Retina (tissue), 1 donor: Measurements from ENCODE around the gene USP7.

Source experiments
- DNase-seq: peaks from one replicate; pipeline ENCODE4 v3.0.0-alpha.2; 2016

The USP7 gene

DNA sequence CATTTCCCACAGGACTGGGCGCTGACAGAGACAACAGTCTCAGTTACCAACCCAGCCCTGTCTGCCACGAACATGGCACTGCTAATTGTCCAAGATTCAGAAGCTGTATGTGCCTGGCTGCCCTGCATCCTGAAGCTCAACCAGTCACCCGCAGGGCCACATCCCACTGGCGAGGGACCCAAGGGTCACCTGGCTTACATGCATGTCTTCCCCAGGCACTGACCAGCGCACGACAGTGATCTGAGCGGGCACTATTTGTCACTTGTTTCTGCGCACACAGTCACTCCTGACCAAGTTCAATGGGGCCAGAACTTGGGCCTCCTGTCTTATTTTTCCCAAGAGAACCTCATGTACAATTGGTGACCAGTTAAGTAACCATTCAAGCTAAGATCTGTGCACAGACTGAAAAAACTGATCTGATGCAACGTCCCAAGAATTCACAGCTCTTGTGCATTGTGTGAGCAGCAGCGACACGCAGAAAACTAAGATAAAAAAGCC lies 13.1 kb downstream of the USP7 start:
- DNase-seq, result no peak

DNA sequence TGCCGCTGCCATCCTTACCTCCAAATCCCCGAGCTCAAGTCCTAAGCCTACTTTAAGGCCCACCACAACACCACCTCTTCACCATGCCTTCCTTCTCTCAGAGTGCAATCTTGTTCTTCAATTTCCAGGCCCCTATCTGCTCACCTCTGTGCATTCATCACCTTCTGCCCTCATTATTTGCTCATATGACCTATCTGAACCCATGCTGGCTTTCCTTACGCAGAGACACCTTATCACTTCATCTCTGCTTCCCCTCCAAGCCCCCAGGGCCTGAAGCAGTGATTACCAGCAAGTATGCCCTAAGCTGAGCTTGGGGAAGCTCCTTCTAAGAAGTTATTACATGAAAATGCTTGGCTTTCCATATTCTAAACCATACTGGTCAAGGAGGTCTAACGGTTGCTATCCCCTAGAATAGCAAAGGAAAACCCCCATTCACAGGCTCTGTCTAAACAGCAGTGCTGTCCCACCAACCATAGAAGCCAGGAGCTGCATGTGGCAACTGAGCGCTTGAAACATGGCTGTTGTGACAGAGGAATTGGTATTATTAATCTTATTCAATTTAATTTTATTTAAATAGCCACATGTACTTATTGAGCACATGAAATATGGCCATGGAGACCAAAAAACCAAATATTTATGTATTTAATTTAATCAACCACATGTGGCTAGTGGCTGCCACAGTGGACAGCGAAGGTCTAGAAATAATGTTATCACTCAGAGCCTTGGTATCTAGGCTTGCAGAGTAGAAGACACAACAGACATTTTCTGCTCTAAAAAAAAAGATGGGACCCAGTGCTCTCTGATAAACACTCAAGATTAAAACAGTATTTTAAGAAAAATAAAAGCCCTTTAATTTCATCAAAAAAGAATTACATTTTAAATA lies 13.9 kb downstream of the USP7 start:
- DNase-seq, result no peak

DNA sequence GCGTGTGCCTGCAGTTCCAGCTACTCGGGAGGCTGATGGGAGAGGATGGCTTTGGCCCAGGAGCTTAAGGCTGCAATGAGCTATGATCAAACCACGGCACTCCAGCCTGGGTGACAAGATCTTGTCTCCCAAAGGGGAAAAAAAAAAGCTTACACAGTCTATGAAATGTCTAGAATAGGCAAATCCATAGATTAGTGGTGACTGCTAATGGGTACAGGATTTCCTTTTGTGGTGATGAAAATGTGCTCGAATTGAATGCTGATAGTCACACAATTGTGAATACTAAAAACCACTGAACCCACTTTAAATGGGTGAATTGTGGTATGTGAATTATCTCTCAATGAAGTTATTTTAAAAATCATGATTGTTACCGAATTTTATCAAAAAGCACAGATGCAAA lies 14.9 kb downstream of the USP7 start:
- DNase-seq, result no peak

DNA sequence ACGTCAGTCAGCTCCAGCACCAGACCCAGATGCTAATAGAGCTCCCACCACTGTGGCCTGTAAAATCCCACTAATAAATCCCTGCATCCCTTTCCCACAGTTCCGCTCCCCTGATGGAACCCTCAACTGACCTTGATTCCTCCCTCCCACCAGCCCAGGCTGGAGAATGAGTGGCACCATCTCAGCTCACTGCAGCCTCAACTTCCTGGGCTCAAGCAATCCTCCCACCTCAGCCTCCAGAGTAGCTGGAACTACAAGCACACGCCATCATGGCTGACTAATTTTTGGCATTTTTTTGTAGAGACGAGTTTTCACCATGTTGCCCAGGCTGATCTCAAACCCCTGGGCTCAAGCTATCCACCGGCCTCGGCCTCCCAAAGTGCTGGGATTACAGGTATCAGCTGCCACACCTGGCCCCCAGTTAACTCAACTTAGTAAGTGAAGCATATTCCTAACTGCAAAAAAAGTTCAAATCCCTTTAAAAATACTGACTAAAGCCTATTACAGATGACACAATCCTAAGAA lies 15.6 kb downstream of the USP7 start:
- no peak for DNase-seq

DNA sequence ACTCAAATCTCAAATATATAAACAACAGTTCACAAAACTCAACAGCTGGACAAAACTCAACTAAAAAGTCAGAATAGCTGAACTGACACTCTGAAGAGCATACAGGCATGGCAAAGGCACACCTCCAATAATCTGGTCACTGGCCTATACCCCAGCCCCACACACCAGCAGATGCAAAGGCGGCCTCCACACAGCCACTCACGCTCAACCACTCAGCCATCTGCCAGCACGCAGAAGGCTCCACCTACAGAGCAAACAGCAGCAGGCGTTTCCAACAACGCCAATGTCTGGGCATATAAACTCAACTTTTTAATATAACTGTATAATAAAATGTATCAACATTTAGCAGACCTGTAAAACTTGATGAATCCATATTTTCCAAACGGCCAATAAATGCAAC lies 17.2 kb downstream of the USP7 start:
- no peak for DNase-seq

DNA sequence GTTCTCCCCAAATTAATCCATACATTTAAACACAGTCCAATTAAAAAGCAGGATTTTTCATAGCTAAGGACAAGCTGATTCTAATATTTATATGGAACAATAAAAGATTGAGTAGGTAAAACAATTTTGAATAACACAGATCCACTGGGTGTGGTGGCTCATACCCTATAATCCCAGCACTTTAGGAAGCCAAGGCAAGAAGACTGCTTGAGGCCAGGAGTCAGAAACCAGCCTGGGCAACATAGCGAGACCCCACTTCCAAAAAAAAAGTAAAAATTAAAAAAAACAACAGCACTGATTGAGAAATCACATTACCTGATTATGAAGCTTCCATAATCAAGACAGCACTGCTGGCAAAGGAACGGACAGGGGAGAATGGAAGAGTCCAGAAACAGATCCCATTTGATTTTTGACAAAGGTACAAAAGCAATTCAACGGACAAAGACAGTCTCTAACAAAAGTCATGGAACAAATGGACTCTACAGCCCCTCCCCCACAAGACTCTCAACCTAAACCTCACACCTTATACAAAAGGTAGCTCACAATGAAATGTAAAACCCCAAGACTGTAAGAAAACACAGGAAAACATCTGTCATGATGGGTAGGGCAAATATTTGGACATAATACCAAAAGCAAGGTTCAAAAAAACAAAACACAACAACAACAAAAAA lies 17.9 kb downstream of the USP7 start:
- DNase-seq, result no peak

DNA sequence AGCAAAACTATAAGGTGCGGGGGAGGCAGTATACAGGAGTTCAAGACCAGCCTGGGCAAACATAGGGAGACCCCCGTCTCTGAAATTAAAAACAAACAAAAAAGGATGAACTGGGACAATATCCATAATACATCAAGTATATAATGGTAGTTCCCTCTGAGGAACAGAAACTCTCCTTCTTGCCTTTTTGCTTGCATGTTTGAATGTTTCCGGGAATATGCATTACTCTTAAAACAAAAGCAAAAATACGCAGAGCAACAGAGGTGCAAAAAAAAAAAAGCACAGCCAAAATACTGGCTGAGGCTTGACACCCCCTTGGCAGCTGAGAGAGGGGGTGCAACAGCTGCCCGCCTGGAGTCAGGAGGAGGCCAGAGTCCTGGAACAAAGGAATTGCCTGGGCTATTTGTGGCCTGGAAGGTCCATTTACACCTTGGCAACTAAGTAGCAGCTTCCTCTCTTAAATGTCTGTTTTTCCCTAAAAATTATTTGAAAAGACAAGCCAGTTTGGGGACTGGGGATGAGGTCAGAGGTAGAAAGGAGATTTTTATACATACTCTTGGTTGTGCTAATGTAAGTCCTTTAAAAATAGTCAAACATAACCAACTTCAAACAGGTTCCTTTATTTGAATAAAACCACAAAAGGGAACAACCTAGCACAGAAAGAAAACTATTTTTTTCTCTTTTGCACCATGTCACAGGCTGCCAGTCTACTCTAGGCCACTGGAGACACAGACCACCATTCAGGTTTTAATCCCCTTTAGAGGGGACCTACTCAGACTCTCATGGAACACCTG lies 19.5 kb downstream of the USP7 start:
- no peak for DNase-seq

DNA sequence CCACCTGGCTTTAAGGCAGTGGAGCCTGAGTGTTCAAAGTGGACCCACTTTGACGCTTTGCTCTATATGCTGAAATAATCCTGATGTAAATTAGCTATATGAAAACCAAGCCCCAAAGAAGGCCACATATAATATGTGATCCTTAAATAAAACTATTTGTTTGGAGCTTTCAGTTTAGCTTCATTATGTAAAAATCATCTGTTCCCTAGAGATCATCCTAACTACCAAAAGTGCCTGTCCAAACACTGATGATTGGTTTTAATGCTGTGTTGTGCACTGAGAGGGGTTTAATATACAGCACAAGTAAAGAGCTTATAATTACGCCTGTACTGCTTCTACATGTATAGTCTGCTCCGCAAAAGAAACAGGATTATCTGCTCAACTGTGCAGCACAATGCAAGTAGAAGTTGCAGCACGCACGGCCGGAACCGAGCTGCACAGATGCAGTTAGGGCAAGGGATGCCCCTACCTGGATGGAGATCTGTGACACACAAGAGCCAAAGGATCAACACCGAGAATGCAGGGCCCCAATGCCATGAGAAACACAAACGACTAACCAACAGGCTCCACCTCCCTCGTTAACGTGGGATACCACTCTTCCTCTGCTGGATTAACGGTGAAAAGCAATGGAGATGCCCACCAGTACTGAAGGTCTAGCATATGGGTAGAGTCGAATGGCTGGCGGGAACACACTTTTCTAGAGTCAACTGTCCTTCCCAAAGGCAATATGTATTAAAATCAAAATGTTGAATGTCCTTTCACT lies 20.5 kb downstream of the USP7 start:
- DNase-seq, result no peak

DNA sequence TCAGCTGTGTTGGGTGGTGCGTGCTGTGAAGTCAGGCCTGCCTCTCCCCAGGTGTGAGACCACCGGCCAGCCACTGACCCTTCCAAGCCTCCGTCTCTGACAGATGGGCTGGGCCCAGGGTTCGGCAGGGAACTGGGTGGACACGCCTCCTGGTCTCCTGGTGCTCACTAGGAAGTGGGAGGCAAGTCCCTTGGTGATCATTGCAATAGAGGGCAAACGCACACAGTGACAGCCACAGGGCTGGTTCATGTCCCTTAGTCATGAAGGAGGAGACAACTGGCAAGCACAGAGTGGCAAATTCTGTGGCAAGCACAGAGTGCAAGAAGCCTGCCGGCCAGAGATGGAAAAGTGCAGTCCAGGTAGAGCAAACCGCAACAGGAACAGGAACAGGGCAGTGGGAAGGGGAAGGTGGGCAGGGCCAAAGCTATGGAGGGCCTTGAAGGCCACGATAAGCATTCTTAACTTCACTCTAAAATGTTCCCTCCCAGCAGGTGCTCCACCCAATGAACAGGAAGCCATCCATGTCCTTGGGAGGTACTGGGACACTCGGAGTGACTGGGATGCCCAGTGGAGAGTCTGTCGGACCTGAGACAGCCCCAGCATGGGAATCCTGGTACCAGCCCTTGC lies 21.9 kb downstream of the USP7 start:
- DNase-seq, result no peak

DNA sequence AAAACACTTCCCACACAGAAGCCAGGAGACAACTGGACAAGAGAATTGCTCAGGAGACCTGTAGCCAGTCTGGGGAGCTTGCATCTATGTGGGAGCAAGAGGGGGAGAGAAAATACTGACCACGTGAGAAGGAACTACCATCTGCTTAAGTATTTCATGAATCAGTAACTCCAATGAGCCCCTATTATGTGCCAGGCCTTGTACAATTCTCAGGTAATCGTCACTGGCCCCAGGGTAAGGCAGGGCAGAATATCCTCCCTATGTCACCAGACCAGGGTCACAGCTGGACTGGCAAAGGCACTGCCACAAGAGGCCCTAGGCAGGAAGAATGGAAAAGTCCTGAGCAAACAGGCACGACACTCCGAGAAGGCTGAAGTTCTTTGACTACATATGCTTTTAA lies 25.9 kb downstream of the USP7 start:
- DNase-seq, result no peak

DNA sequence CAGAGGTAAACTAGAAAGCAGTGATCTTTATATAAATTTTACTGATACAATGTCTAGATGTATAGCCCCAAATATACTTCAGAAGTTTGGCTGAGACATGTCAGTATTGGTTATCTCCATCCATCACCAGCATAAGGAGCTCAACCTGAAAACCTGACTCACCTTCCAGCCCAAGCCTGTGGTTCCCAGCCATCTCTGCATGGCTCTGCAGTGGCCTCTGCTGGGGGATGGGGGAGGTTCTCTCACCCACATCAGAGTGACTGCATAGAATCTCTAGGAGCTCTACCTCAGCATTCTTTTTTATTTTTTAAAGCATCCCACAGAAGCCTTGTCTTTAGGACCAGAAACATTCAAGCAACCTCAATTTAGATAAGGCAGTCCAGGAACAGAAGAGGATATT lies 27.3 kb downstream of the USP7 start:
- DNase-seq, result no peak

DNA sequence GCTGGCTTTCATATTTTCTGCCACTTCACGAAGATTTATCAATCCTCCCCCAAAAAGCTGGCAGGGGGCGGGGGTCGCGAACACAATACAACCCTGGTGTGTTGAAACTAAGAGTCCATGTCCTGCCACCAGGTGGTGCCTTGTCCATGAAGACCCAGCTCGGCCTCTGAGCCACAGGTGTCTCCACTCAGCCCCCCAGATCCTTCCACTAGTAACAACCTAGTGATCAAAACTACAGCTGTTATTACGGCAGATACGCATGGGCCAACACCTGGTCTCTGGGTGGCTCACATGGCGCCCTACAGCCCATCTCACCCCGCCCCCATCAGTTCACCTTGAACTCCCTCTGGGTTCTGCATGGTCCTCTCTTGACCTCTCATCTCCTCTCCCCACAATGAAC lies 27.7 kb downstream of the USP7 start:
- no peak for DNase-seq

DNA sequence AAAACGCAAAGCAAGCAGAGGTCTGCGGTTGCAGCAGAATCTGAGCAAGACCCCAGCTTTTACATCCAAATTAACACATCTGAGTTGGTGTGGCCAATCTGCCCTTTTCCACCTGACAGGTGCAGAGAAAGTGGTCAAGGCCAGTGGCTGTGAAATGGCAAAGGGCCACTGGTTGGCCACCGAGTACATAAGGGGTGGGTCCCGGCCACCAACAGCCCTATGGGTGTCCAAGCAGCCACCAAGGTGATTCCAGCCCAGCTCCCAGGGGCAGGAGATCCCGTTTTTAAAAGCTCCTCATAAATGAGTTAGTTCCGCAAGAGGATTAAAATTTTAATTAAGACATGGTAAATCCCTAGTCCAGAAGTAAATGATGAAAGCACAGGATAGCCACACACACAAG lies 29.1 kb downstream of the USP7 start:
- DNase-seq, result no peak

DNA sequence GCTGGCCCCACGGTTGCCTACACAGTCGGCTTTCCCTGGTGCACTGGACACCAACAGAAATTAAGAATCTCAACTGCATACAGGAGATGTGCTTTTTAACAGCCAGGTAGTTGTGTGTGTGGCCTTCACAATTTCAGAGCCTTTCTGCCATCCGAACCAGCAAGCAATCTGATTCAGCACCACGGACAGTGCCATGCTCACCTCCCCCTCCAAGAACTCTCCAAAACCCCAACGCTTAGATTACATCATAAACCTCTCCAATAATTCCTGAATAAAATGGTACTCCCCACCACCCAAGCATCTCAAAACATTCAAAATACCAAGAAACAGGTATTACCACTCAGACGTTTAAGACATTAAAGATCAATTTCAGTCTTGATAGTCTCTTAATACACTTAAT lies 31.8 kb downstream of the USP7 start:
- DNase-seq, result peak; percentile 50

DNA sequence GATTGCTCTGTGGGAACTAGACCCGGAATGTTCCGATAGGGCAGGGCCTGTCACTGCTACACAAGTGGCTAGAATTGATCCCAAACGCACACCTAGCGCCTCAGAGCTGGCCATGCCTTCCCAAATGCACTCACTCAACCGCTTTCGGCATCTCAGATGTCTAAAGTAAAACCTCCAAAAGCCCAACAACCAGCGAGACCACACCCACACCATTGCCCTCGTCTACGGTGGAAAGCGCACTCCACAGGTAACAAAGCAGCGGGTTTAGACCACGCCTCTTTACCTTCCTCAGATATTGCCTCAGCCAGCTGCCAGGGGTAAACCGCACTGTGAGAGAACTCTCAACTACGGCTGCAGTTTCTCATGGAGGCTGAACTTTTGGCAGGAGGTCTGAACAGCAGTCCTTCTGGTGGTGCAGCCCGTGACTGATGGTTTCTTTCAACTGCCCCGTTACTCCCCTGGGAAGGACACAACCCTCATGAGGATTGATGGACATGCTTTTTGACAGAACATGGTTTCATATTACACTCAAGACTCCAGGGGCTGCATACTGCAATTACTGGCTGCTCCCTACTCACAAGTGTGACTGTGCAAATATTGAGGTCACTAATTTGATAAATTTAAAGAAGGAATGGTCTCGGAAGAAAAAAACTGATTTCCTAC lies 34.5 kb downstream of the USP7 start:
- no peak for DNase-seq

DNA sequence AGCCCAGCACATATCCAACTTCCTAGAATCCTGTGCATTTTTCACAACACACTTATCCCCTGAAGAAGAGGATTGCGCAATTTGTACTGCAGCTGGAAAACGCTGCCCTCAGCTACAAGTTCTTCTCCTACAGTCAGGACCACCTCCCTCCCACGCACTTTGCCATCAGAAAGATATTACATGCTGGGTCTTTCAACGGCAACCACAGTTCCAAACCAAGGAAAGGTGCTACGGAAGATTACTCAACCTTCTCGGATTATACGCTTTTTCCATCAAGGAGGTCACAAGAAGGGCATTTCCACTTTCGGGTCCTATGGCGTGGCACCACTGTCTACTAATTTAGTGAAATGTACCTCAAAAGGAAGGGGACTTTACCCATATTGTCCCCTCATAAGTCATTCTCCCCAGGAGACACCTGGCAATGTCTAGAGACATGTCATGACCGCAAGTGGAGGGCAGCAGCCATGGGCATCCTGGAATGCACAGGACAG lies 35.2 kb downstream of the USP7 start:
- DNase-seq, result no peak

DNA sequence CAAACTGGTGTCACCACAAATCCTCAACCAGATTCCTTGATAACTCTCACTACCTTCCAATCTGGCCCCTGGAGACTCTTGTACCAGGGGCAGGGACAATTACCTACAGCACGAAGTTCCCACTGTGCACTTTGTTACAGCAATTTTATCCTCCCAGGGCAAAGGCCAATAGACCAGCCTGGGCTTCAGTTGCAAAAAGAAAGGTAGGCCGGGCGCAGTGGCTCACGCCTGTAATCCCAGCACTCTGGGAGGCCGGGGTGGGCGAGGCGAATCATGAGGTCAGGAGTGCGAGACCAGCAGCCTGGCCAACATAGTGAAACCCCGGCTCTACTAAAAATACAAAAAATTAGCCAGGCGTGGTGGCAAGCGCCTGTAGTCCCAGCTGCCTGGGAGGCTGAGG lies 36.9 kb downstream of the USP7 start:
- no peak for DNase-seq

DNA sequence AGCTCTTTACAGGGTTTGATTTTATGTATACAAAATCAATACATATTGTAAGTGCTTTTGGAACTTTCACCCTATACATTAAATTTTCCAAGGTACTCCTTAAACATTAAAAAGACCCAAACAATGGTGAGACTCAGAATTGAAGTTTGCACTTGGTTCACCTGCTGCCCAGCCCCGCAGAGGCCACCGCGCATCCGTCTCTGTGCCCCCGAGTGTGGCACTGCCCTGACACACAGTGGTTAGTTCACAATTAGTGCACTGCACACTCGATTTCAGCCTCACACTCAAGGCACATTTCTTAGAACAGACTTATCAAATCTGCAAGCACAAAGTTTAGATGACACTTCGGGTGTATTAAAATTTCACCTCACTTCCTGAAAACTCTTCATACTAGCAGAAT lies 38.3 kb downstream of the USP7 start:
- DNase-seq, result no peak

DNA sequence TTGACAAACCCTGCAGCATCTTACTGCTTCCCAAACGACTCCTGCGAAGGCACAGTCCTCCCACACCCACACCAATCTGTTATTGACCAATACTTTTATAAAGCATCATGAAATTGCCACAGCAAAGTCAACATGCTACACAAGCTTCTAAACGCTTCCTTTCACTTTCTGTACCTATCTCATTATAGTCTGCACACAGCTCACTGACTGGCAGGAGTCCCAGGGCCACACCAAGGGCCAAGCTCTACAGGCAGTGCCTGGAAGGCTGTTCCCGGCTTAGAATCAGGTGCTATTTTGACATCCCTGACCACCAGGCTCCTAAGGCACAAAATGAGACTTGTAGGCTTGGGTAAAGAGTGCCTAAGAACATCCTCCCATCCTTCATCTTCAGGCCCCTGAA lies 39.5 kb downstream of the USP7 start:
- DNase-seq, result no peak

DNA sequence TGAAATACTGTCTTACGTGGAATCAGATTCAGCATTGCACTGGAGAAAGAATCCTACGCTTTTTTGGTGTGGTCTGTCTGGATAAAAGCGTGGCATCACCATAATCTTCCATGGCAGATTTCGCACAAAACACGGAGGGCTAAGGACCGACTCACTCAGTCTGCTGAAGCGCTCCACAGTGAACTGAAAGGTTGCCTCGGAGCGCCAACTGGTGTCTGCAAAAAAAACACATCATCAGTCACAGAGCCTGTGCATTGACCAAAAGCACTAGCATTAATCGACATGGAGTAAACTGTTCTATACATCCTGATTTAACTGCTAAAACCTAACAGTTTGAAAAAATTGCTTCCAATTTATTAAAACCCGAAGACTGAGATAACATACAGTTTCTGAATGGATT lies 40.5 kb downstream of the USP7 start:
- DNase-seq, result no peak

DNA sequence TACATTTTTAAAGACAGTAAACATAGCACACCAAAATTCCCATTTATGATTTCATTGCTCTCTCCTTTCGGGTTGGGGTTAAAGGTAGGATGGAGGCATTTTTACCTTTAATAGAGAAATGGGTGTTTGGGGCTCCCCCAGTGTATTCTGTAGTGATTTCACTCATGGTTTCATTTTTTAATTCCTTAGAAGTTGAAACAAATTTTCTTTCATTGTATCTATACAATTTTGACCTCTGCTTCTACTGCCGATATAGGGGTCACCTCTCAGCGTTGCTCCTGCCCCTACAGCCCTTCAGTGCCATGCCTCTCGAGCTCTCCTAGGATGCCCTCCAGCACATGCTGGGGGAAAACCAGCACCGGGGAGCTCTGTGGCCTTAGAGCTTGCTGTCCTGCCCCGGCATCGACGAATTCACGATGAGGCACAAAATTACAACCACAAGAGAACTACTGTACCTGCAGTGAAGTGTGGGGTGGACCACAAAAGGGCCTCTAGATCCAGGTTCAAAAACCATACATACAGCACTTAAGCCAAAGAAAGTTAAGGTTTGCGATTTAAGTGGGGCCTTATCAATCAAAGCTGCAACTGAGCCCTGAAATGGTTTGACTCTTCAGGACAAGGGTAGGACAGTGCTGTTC lies 42.2 kb downstream of the USP7 start:
- no peak for DNase-seq
